Panc1 (cell line): Measurements from ENCODE around the gene PSMA7. TPM values are rescaled to one million over a fixed set of nuclear protein-coding genes. Genes with fewer than 3 reads are reported as not detected.

ENCODE experiments used
- ATAC-seq: fragments of 200-7000 bp; cut with Tn5 transposase; 2 replicates; pipeline ENCODE4 v1.9.1; 2020; ENCODE audit warnings: mild to moderate bottlenecking, moderate library complexity
- BruUV-seq: library from RNA; stranded (reverse); fragments of 400-500 nt; replicated peaks from 2 replicates; lab custom pipeline; 2021; lab: Mats Ljungman, UMichigan
- CTCF ChIA-PET: fragments of 300-600 bp; sonication (Branson Sonifier 250); formaldehyde crosslinking; loops from one replicate; lab custom pipeline; 2022; ENCODE audit warnings: antibody characterized with exemption; lab: Charles Lee
- POLR2A ChIA-PET: fragments of 300-600 bp; sonication (Branson Sonifier 250); formaldehyde crosslinking; loops from one replicate; lab custom pipeline; 2022; ENCODE audit warnings: antibody characterized with exemption; lab: Charles Lee
- DNase-seq: peaks from one replicate; pipeline ENCODE4 v3.0.0-alpha.2; 2010; ENCODE audit warnings: low read depth, low spot score
- H3K27ac ChIP-seq: 2 replicates; pipeline ENCODE4 v1.5.1; 2011; ENCODE audit warnings: mild to moderate bottlenecking, low read length, inconsistent platforms
- H3K27me3 ChIP-seq: fragments of 200-500 bp; sonication (Bioruptor generic); 2 replicates; pipeline ENCODE4 v1.6.0; 2014; ENCODE audit warnings: low read length, inconsistent platforms; ENCODE audit not compliant: control insufficient read depth, insufficient read depth
- H3K36me3 ChIP-seq: fragments of 200-500 bp; sonication (Bioruptor generic); 2 replicates; pipeline ENCODE4 v1.5.1; 2014; ENCODE audit warnings: inconsistent platforms, mild to moderate bottlenecking, low read length, moderate library complexity; ENCODE audit not compliant: control insufficient read depth, insufficient read depth
- H3K4me1 ChIP-seq: 2 replicates; pipeline ENCODE4 v1.5.1; 2011; ENCODE audit warnings: inconsistent platforms, mild to moderate bottlenecking, low read length, moderate library complexity; ENCODE audit not compliant: control insufficient read depth, insufficient read depth
- H3K4me3 ChIP-seq, 2 experiments: 2 replicates each; pipeline ENCODE4 v1.5.1; 2011 to 2012; ENCODE audit warnings: low read depth in 2 of 2, low read length in 2 of 2, mild to moderate bottlenecking in 2 of 2, inconsistent platforms in 1 of 2, moderate library complexity in 1 of 2
- H3K9me3 ChIP-seq: fragments of 200-500 bp; sonication (Bioruptor generic); 2 replicates; pipeline ENCODE4 v1.5.1; 2014; ENCODE audit warnings: low read depth, mild to moderate bottlenecking, inconsistent platforms, low read length, moderate library complexity; ENCODE audit not compliant: control insufficient read depth, insufficient read depth
- CTCF ChIP-seq: fragments of 450-650 bp; IDR thresholded peaks from 2 replicates; pipeline ENCODE4 v1.5.1; 2017; ENCODE audit warnings: mild to moderate bottlenecking
- POLR2AphosphoS5 ChIP-seq: IDR thresholded peaks from 2 replicates; pipeline ENCODE4 v1.6.1; 2012; ENCODE audit warnings: mild to moderate bottlenecking, low read depth, low read length, moderate library complexity
- SIN3A ChIP-seq: IDR thresholded peaks from 2 replicates; pipeline ENCODE4 v1.6.1; 2012; ENCODE audit warnings: low read depth, mild to moderate bottlenecking, low read length, moderate library complexity, borderline replicate concordance; ENCODE audit not compliant: insufficient read depth
- TCF7L2 ChIP-seq: IDR thresholded peaks from 2 replicates; pipeline ENCODE4 v1.6.1; 2011; ENCODE audit warnings: mild to moderate bottlenecking, low read depth, low read length, inconsistent platforms
- in situ Hi-C: cut with HindIII; loops from 2 replicates; pipeline ENCODE4 v1.10.0; 2016; ENCODE audit warnings: low sequenced_read_pairs, low pct_unique_long_range_greater_than_20kb
- intact Hi-C: fragments of 100-400 bp; cut with micrococcal nuclease; formaldehyde crosslinking; loops from one replicate; pipeline ENCODE4 v1.10.0; 2022; ENCODE audit not compliant: unreplicated experiment
- total RNA-seq: library from RNA; stranded (reverse); gene quantifications from one replicate; pipeline ENCODE4 v1.2.1, GENCODE V29; 2021; ENCODE audit not compliant: unreplicated experiment
- TF ChIP-seq, protein P1 (sequence below), 2 experiments: IDR thresholded peaks; 2 replicates each; pipeline ENCODE4 v1.6.1; 2011 to 2012; ENCODE audit warnings: low read depth in 2 of 2, control low read depth in 1 of 2, low read length in 1 of 2, mild to moderate bottlenecking in 1 of 2, moderate library complexity in 1 of 2; ENCODE audit not compliant: insufficient read depth in 1 of 2

PSMA7 gene
- total RNA-seq, 1 experiment from 2014 or later = 402 TPM

GRCh38 chr20:62120990-62121775 lies 22.0 kb downstream of the PSMA7 start:
- BruUV-seq = TSS peak; percentile 84
- in situ Hi-C loops = no loop called here

GRCh38 chr20:62120365-62120762 lies 22.8 kb downstream of the PSMA7 start:
- H3K36me3 ChIP-seq = peaks cover 3% of the 10 kb centered on the region
- TF ChIP-seq, protein P1, sequence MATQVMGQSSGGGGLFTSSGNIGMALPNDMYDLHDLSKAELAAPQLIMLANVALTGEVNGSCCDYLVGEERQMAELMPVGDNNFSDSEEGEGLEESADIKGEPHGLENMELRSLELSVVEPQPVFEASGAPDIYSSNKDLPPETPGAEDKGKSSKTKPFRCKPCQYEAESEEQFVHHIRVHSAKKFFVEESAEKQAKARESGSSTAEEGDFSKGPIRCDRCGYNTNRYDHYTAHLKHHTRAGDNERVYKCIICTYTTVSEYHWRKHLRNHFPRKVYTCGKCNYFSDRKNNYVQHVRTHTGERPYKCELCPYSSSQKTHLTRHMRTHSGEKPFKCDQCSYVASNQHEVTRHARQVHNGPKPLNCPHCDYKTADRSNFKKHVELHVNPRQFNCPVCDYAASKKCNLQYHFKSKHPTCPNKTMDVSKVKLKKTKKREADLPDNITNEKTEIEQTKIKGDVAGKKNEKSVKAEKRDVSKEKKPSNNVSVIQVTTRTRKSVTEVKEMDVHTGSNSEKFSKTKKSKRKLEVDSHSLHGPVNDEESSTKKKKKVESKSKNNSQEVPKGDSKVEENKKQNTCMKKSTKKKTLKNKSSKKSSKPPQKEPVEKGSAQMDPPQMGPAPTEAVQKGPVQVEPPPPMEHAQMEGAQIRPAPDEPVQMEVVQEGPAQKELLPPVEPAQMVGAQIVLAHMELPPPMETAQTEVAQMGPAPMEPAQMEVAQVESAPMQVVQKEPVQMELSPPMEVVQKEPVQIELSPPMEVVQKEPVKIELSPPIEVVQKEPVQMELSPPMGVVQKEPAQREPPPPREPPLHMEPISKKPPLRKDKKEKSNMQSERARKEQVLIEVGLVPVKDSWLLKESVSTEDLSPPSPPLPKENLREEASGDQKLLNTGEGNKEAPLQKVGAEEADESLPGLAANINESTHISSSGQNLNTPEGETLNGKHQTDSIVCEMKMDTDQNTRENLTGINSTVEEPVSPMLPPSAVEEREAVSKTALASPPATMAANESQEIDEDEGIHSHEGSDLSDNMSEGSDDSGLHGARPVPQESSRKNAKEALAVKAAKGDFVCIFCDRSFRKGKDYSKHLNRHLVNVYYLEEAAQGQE (IDR thresholded peaks at IDR 0.05; ENCODE audit: insufficient read depth in 1 of 2, low read depth in 2 of 2, low read length in 1 of 2) = no peak
- TF ChIP-seq CTCF = no peak
- no peak for TF ChIP-seq SIN3A
- no peak for TF ChIP-seq TCF7L2
- no peak for TF ChIP-seq POLR2AphosphoS5
- in situ Hi-C loops = no loop called here
- ATAC-seq = no peak
- ChIA-PET POLR2A (no interaction called here), CTCF (no interaction called here)
- intact Hi-C loops = no loop called here
- no peak for DNase-seq
- no peaks in the 10 kb centered on the region for H3K27me3 ChIP-seq
- peaks cover 22% of the 10 kb centered on the region for H3K4me1 ChIP-seq
- BruUV-seq = no TSS peak
- H3K27ac ChIP-seq = no peak overlapping the region
- H3K9me3 ChIP-seq = no peaks in the 10 kb centered on the region
- no peak overlapping the region for H3K4me3 ChIP-seq

More at GRCh38 chr20:62120990-62121775, 22.0 kb downstream of the PSMA7 start:
- intact Hi-C loops = no loop called here
- peak; percentile 20 for ATAC-seq
- no peak for DNase-seq
- Histone ChIP-seq H3K4me1 (peaks cover 22% of the 10 kb centered on the region), H3K4me3 (peak overlapping the region; percentile 70 to 80), H3K27me3 (no peaks in the 10 kb centered on the region), H3K36me3 (peaks cover 7% of the 10 kb centered on the region), H3K27ac (peak overlapping the region; percentile 90), H3K9me3 (no peaks in the 10 kb centered on the region)
- ChIA-PET POLR2A (interaction anchor here (0.5 to 1.4 kb wide), 4 partner anchors 20 to 88 kb away, joined by 3 to 11 read pairs (median 6); no protein-coding TSS in a partner anchor), CTCF (interaction anchor here (0.6 kb wide), 1 partner anchor 181 kb away, joined by 12 read pairs; no protein-coding TSS in a partner anchor)
- TF ChIP-seq POLR2AphosphoS5 = no peak
- TF ChIP-seq, protein P1 (IDR thresholded peaks at IDR 0.05; ENCODE audit: insufficient read depth in 1 of 2, low read depth in 2 of 2, low read length in 1 of 2) = no peak
- TF ChIP-seq SIN3A = no peak
- no peak for TF ChIP-seq TCF7L2
- no peak for TF ChIP-seq CTCF
